NCI-H748 treated with DMSO at 0.1 percent for 48 hours (cell line): ENCODE results near the gene TRIM68.

Experiments
- DNase-seq: peaks from one replicate; lab custom pipeline; 2025; lab: John Stamatoyannopoulos, UW

TRIM68 gene

GRCh38 chr11:4606231-4607015 is 1.6 kb downstream of the TRIM68 start:
- DNase-seq, result peak; percentile 64

- no peak for DNase-seq
These were observed 3.0 kb downstream of the TRIM68 start for GRCh38 chr11:4605057-4605456.

DNA sequence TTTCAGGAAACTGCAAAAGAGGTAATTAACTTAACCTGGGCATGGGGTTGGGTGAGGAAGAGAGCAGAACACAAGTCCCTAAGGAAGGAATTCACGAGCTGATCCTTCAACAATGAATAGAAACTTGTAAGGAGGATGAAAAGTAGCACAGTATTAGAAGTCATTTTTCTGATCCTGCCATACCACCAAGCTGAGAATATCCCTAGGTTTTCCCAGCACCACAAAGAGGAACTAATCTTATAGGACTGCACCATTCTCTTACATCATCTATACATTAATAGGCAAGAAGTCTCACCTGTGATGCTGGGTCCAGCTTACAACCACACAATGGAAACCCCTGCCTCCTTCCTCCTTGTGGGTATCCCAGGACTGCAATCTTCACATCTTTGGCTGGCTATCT is 14.3 kb downstream of the TRIM68 start, which contains the start of gene OR52I1:
Gene OR52I1, plus strand, starts transcription at position 301 of the 400 bp plus-strand sequence. Its CDS starts 0 bp downstream, at position 301.
- no peak for DNase-seq

DNA sequence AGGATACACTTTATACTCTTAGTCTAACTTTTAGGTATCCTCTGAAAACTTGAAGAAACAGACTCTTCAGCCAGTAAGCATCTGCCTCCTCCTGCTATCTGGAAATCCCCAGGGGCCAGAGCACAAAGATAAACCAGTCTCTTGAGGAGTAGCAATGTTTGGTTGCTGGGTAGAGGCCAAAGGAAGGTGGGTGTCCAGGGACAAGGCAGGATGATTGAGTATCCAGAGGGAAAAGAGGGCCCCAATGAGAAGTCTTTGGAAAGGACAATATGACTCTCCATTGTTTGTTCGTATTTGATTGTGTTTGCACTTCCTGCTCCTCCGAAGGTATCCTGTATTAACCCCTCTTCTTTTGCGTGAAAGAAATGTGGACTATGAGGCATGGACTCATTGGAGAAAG is 19.0 kb downstream of the TRIM68 start:
- no peak for DNase-seq

DNA sequence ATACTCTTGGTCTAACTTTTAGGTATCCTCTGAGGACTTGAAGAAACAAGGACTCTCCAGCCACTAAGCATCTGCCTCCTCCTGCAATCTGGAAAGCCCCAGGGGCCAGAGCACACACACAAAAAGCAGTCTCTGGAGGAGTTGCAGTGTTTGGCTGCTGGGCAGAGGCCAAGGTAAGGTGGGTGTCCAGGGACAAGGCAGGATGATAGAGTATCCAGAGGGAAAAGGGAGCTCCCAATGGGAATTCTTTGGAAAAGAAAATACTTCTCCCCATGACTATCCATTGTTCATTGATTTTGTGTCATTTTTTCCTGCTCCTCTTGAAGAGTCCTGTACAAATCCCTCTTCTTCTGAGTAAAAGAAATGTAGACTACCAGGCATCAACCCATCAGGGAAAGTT is 26.6 kb downstream of the TRIM68 start, which contains the start of gene OR52I2:
Gene OR52I2, plus strand, starts transcription at position 301 of the 400 bp plus-strand sequence.
- no peak for DNase-seq

GRCh38 chr11:4580124-4580523 is 27.9 kb downstream of the TRIM68 start:
- DNase-seq, result no peak

GRCh38 chr11:4578624-4579023 is 29.4 kb downstream of the TRIM68 start:
- DNase-seq, result no peak

- peak; percentile 39 for DNase-seq
These were observed 30.3 kb downstream of the TRIM68 start for GRCh38 chr11:4577761-4578160.

- DNase-seq, result no peak
These were observed 31.2 kb downstream of the TRIM68 start for GRCh38 chr11:4576880-4577279.

DNA sequence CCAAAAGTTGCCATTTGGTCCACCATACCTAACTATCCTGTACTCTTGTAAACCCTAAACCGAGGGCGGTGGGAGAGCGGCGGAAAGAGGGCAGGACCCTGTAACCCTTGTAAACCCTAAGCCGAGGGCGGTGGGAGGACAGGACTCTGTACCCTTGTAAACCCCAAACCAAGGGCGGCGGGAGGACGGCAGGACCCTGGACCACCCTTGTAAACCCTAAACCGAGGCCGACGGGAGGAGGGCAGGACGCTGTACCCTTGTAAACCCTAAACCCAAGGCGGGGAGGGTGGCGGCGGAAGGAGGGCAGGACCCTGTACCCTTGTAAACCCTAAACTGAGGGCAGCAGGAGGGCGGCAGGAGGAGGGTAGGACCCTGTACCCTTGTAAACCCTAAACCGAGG is 39.0 kb downstream of the TRIM68 start:
- no peak for DNase-seq

- no peak for DNase-seq
These were observed 42.7 kb downstream of the TRIM68 start for GRCh38 chr11:4565371-4565770.

DNA sequence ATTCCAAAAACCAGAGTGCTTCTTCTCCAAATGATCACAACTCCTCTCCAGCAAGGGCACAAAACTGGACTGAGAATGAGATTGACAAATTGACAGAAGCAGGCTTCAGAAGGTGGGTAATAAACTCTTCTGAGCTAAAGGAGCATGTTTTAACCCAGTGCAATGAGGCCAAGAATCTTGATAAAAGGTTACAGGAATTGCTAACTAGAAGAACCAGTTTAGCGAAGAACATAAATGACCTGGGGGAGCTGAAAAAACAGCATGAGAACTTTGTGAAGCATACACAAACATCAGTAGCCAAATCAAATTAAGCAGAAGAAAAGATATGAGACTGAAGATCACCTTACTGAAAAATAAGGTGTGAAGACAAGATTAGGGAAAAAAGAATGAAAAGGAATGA is 47.6 kb downstream of the TRIM68 start:
- no peak for DNase-seq

DNA sequence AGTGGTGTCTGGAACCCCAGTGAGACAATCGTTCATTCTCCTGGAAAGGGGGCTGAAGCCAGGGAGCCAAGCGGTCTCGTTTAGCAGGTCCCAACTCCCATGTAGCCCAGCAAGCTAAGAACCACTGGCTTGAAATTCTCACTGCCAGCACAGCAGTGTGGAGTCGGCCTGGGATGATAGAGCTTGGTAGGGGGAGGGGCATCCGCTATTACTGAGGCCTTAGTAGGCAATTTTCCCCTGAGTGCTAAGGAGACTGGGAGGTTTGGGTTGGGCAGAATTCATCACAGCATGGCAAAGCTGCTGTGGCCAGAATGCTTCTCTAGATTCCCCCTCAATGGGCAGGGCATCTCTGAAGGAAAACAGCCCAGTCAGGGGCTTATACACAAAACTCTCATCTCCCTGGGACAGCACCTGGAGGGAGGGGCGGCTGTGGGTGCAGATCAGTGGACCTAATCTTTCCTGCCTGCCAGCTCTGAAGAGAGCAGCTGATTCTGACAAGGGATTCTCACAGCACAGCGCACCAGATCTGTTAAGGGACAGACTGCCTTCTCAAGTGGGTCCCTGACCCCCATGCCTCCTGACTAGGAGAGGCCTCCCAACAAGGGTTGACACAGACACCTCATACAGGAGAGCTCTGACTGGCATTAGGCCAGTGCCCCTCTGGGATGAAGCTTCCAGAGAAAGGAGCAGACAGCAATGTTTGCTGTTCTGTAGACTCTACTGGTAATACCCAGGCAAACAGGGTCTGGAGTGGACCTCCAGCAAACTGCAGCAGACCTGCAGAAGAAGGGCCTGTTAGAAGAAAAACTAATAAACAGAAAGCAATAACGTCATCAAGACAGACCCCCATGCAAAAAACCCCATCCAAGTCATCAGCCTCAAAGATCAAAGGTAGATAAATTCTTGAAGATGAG is 48.2 kb downstream of the TRIM68 start:
- no peak for DNase-seq

- no peak for DNase-seq
These were observed 56.6 kb downstream of the TRIM68 start for GRCh38 chr11:4551346-4551979.
